Measurements from ENCODE around the gene NHERF2.
A peak's percentile ranks its signal among the peaks of the same experiment; 100 is the strongest.

NHERF2 gene

DNA sequence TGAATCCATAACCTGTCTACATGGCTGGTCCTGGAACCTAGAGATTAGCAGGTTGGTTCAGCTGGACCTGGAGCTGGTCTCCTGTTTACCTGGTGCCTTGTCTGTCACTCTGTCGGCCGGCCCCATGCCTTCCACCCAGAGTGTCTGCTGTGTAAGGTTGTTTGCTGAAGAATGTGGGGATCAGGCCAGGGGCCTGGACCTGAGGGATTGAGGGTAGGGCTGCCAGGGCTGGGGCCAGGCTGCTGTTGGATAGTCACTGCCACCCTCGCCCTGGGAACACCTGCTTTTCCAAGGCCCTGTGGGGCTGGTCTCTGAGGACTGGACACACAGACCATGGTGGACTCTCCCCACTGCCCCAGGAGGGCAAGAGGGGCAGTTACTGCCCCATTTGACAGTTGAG lies 1.4 kb downstream of the NHERF2 start:
- DNase-seq = no peak

DNA sequence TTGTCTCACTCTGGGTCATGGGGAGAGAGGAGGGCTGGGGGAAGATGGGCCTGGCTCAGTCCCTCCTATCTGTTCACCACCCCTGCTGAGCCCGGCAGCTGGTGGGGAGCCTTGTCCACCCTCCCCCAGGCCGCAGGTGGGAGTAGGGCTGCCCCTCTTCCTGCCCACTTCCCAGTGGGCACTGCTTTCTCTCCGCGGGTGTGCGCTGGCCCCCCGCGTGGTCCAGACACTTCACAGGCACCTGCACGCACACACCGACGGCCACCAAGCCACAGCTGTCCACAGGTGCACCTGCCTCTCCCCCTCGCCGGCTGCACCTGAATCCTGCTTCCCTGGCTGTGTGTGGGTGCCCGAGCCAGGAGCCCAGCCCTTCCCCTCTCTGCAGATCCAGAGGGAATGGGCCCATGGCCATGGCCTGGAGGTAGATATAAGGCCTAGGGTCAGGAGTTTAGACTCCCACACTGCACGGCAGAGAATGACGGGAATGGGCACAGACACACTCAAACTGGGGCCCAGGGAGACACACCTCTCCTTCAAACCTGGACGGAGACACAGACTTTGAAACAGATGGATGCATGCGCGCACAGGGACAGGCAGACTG lies 2.0 kb downstream of the NHERF2 start:
- DNase-seq = no peak

DNA sequence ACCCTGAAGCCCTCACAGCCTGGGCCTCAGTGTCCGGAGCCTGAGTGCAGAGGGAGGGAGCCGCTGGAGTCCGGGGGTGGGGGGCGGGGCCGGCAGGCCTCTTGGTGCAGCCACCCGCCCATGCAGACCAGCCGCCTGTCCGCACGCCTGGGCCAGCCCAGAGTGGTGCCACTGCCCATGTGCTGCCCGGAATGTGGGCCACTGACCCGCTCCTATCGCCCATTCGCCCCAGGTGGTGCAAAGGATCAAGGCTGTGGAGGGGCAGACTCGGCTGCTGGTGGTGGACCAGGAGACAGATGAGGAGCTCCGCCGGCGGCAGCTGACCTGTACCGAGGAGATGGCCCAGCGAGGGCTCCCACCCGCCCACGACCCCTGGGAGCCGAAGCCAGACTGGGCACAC lies 2.6 kb downstream of the NHERF2 start:
- no peak for DNase-seq

DNA sequence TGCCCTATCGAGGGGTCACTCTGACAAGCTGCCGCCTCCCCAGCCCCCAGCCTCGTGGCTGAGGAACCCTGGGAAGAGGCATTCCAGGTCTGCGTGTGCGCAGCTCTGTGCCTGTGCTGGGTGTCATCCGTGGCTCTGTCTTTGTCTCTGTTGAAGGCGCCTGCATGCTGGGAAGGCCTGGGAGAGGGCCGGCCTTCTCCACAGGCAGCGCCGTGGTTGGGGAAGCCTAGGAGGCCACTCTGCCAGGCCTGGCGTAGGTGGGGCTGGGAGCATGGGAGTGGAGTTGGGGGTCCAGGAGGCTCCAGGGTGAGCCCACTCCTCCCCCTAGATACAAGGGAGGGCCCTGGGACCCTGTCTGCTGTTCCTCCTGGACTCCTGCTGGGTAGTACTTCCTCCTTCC lies 3.3 kb downstream of the NHERF2 start:
- no peak for DNase-seq

GRCh38 chr16:2031081-2031577 lies 4.4 kb downstream of the NHERF2 start:
- DNase-seq = no peak

- DNase-seq = no peak
Observed at GRCh38 chr16:2032285-2033056, 5.8 kb downstream of the NHERF2 start.

- DNase-seq = peak in 1 of 2 donors; percentile 16
Observed at GRCh38 chr16:2033057-2033908, 6.6 kb downstream of the NHERF2 start.

DNA sequence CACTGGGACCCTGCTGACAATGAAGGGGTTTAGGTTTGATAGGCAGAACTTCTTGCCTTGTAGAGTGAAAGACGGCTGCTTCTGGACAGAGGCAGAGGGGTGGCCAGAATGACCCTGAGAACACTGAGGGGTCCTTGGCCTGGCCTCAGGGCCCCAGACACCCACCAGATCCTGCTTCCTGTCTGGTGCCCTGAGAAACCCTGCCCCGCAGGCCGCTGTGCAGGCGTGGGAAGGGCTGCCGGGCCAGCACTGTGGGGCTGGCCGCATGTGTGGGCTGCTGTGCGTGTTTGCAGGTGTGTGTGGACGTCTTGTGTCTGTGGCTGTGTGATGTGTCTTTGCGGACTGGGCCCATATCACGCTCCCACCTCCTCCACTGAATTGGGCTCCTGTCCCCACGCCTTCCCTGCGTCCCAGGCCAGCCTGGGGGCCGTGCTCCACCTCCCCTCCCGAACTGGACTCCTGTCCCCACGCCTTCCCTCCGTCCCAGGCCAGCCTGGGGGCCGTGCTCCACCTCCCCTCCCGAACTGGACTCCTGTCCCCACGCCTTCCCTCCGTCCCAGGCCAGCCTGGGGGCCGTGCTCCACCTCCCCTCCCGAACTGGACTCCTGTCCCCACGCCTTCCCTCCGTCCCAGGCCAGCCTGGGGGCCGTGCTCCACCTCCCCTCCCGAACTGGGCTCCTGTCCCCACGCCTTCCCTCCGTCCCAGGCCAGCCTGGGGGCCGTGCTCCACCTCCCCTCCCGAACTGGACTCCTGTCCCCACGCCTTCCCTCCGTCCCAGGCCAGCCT lies 7.4 kb downstream of the NHERF2 start:
- peak in 1 of 2 donors; percentile 50 for DNase-seq

DNA sequence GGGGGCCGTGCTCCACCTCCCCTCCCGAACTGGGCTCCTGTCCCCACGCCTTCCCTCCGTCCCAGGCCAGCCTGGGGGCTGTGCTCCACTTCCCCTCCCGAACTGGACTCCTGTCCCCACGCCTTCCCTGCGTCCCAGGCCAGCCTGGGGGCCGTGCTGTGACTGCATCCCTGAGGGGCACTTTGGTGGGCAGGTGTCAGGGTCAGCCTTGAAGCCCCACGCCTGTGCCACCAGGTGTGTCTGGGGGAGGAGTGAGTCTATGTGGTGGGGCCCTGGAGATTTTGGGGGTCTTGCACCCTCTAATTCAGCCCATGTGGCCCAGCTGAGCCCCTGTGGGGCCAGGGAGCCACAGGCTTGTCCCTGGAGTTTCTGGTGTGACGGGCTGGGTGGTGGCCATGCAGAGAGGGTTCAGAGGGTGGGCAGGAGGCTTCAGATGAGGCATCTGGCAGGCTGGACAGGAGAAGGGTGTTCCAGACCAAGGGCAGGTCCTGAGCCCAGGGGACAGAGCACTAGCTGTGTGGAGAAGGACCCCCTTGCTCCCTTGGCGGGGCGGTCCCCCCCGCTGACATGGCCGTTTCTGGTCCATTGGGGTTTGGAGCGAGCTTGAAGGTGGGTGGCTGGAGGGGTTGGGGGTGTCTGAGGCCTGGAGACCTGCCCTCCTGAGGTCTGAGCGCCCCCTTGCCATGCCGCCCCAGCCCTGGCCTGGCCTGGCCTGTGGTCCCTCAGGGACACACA lies 8.2 kb downstream of the NHERF2 start:
- DNase-seq = no peak

DNA sequence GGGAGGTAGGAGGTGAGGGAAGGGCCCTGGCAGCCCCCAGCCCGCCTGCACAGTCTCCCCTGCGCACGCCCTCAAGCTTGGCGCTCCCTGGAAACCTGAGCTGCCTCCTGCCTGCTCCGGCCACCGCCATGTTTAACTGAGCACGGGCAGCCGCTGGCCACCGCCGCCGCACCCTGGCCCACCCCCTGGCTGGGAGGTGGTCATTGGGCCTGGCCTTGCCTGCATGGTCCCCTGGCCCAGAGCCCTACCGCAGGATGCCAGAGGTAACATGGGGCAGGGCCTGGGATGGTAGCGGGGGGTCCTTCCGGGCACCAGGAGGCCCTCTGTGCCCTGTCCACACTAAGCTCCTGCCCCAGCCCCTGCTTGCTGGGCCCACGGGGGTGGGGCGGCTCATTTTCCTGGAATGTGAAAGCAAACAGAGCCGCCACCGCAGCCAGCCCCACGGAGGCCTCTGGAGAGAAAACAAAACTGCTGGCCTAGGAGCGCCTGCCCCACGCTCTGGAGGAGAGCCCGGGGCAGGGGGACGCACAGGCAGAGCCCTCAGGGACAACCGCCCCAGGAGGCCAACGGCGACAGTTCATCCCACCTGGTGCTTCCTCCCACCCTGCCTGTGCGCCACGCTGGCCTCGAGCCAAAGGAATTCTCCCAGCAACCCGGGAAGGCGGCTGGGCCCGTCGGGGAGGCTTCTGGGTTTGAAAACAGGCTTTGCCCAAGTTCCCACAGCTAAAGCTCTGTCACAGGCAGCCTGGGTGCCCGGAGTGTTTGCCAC lies 8.9 kb downstream of the NHERF2 start:
- no peak for DNase-seq

DNA sequence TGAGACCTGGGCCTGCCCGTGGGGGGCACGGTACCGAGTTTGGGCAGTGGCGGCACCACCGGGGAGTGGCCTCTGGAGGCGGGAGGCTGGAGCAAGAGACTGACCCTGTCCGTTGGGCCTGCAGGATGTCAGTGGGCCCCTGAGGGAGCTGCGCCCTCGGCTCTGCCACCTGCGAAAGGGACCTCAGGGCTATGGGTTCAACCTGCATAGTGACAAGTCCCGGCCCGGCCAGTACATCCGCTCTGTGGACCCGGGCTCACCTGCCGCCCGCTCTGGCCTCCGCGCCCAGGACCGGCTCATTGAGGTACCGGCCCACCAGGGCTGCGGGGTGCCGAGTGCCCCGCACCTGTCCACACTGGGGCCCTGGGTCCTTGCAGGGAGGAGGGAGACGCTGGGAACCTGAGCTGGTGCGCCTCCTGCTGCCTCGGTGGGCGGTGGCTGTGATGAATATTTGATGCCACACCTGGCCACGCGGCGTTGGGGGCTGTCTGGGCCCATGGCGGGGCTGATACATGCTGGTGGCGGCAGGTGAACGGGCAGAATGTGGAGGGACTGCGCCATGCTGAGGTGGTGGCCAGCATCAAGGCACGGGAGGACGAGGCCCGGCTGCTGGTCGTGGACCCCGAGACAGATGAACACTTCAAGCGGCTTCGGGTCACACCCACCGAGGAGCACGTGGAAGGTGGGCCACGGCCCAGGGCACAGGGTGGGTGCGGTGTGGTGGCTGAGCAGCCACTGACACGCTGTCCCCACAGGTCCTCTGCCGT lies 9.7 kb downstream of the NHERF2 start:
- DNase-seq = no peak

- DNase-seq = no peak
Observed at GRCh38 chr16:2037115-2037514, 10.4 kb downstream of the NHERF2 start.

DNA sequence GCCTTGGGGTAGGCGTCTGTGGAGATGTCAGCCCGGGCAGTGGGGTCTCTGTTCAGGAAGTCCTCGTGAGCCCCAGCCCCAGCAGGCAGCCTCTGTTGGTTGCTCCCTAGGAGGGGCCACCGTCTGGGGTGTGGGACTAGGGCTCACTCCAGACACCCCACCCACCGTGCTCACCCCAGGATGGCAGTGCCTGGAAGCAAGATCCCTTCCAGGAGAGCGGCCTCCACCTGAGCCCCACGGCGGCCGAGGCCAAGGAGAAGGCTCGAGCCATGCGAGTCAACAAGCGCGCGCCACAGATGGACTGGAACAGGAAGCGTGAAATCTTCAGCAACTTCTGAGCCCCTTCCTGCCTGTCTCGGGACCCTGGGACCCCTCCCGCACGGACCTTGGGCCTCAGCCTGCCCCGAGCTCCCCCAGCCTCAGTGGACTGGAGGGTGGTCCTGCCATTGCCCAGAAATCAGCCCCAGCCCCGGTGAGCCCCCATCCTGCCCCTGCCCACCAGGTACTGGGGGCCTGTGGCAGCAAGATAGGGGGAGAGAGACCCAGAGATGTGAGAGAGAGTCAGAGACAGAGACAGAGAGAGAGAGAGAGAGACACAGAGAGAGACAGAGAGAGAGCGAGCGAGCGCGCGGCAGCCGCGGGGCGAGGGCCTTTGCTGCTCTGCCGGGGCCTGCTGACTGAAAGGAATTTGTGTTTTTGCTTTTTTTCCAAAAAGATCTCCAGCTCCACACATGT lies 11.1 kb downstream of the NHERF2 start:
- no peak for DNase-seq

- DNase-seq = peak in 1 of 2 donors; percentile 23
Observed at GRCh38 chr16:2038382-2039231, 11.9 kb downstream of the NHERF2 start.

DNA sequence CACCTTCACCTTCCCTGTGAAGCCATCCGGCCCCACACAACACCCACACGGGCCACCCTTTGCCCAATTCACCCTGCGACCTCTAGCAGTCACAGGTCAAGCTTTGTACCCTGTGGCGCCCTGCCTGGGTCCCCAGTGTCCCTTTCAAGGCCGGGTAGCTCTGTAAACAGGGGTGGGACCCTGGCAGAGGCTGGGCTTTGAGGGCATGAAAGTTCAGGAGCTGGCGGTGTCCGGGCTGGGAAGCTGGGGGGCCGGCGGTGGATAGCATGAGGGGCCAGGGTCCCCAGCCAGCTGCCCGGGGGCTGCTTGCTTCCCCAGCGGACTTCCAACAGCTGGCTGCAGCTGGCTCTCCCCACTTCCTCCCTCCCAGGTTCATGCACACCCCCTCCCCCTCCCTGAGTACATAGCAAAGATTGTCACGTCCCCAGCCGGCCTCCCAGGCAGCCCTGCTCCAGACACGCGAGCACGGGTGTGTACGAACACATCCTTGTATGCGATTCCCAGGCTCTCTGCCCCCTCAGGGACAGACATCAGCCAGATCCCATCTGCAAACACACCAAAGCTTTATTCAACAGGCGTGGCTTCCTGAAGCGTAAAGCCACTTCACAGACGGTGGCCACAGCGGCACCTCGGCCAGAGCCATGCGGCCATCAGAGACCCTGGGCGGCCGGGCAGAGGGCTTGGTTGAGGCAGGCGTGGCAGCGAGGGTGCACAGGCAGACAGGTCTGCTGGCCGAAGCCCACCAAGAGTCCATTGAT lies 12.8 kb downstream of the NHERF2 start:
- DNase-seq = peak in 1 of 2 donors; percentile 7

DNA sequence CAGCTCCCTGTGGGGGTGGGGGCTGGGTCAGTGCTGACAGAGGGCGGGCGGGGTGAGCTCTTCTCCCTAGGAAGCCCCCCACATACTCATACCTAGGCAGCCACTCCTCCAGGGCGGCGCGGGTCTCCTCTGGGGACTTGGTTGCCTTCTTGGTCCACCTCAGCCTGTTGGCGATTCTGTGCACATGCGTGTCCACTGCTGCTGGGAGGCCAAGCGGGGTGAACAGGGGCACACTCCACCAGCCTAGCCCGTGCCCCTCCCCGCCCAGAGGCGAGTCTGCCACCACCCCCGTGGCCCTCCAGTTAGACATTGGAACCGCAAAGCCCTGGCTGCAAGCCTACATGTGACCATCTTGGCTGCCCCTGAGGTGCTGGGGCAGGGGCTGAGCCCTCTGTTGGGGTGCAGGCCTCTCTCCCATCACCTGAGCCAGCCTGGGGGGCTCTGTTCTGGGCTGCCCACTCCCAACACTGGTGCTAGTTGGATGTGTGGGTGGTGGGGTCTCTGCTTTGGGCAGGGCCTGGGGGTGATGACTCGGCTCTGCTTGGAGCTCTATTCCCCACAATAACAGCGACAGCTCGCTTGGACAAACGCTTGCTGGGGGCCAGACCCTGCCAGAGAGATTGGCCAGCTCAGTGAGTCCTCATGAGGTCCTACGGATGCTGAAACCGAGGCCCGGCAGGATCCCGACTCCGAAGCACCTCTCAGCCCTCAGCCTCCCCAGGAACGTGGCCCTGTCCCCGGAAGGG lies 13.5 kb downstream of the NHERF2 start:
- no peak for DNase-seq
